WTC11 (cell line): Measurements from ENCODE around the gene RBBP7. TPM values are rescaled to one million over a fixed set of nuclear protein-coding genes. Genes with fewer than 3 reads are reported as not detected.

Source experiments
- ATAC-seq: fragments of 200-7000 bp; cut with Tn5 transposase; 2 replicates; pipeline ENCODE4 v1.10.0; 2021; ENCODE audit warnings: mild to moderate bottlenecking, moderate library complexity
- CTCF ChIA-PET: fragments of 300-600 bp; sonication (Branson Sonifier 250); formaldehyde crosslinking; loops from one replicate; lab custom pipeline; 2021; ENCODE audit warnings: antibody characterized with exemption; lab: Charles Lee
- POLR2A ChIA-PET: fragments of 350-600 bp; sonication (Branson Sonifier 250); formaldehyde crosslinking; loops from one replicate; lab custom pipeline; 2021; ENCODE audit warnings: antibody characterized with exemption; lab: Charles Lee
- DNase-seq: peaks from one replicate; pipeline ENCODE4 v3.0.0; 2021; ENCODE audit warnings: low spot score
- H3K27ac Mint-ChIP-seq: 2 replicates; pipeline ENCODE4 v1.8.0; 2021; ENCODE audit warnings: mixed read lengths
- H3K27me3 Mint-ChIP-seq: 2 replicates; pipeline ENCODE4 v1.8.0; 2021; ENCODE audit warnings: low read depth, mild to moderate bottlenecking, moderate library complexity, mixed read lengths
- H3K36me3 Mint-ChIP-seq: 2 replicates; pipeline ENCODE4 v1.8.0; 2021; ENCODE audit warnings: mixed read lengths
- H3K4me1 Mint-ChIP-seq: 2 replicates; pipeline ENCODE4 v1.8.0; 2022; ENCODE audit warnings: mixed read lengths
- H3K4me3 Mint-ChIP-seq: 2 replicates; pipeline ENCODE4 v1.8.0; 2021; ENCODE audit warnings: mild to moderate bottlenecking, moderate library complexity, mixed read lengths
- H3K9me3 Mint-ChIP-seq: 2 replicates; pipeline ENCODE4 v1.8.0; 2021; ENCODE audit warnings: mixed read lengths
- AFF4 ChIP-seq: sonication (generic); formaldehyde crosslinking; IDR thresholded peaks from 2 replicates; pipeline ENCODE4 v1.8.1; 2023; ENCODE audit warnings: mild to moderate bottlenecking, missing genetic modification reagents, borderline replicate concordance
- CBFB ChIP-seq: sonication (generic); formaldehyde crosslinking; IDR thresholded peaks from 2 replicates; pipeline ENCODE4 v1.8.1; 2022; ENCODE audit warnings: mild to moderate bottlenecking, low read depth, missing genetic modification reagents
- CDX4 ChIP-seq: fragments of 250-450 bp; sonication (Bioruptor Pico); IDR thresholded peaks from 2 replicates; pipeline ENCODE4 v1.9.0; 2021; ENCODE audit warnings: moderate library complexity, mild to moderate bottlenecking, inconsistent platforms, borderline replicate concordance
- CTCF ChIP-seq: fragments of 200-600 bp; IDR thresholded peaks from 2 replicates; pipeline ENCODE4 v1.8.0; 2022; ENCODE audit warnings: antibody characterized with exemption
- E2F1 ChIP-seq: sonication (generic); formaldehyde crosslinking; IDR thresholded peaks from 2 replicates; pipeline ENCODE4 v1.8.0; 2022; ENCODE audit warnings: mild to moderate bottlenecking, missing genetic modification reagents
- GABPB1 ChIP-seq: sonication (generic); formaldehyde crosslinking; IDR thresholded peaks from 2 replicates; pipeline ENCODE4 v1.8.1; 2023; ENCODE audit warnings: mild to moderate bottlenecking, missing genetic modification reagents
- MAX ChIP-seq: sonication (generic); formaldehyde crosslinking; IDR thresholded peaks from 2 replicates; pipeline ENCODE4 v1.8.0; 2022; ENCODE audit warnings: mild to moderate bottlenecking, missing genetic modification reagents
- ZNF121 ChIP-seq: sonication (generic); formaldehyde crosslinking; IDR thresholded peaks from 2 replicates; pipeline ENCODE4 v1.8.0; 2023; ENCODE audit warnings: missing genetic modification reagents
- ZNF263 ChIP-seq: sonication (generic); formaldehyde crosslinking; IDR thresholded peaks from 2 replicates; pipeline ENCODE4 v1.8.1; 2022; ENCODE audit warnings: low read depth, mild to moderate bottlenecking, moderate library complexity, missing genetic modification reagents
- total RNA-seq: library from RNA; stranded (reverse); gene quantifications from 3 replicates; pipeline ENCODE4 v1.2.3, GENCODE V29; 2021

RBBP7 gene
- total RNA-seq, 1 experiment from 2014 or later = 120 TPM

GRCh38 chrX:16892504-16893362 is 22.6 kb upstream of the RBBP7 start:
- Mint-ChIP-seq H3K9me3 (no peaks in the 10 kb centered on the region), H3K27ac (peak overlapping the region; percentile 46; the same call in 1 of the 2 replicates), H3K27me3 (no peaks in the 10 kb centered on the region), H3K4me1 (peaks cover 3% of the 10 kb centered on the region), H3K4me3 (no peak overlapping the region), H3K36me3 (no peaks in the 10 kb centered on the region)
- TF ChIP-seq AFF4 = no peak
- TF ChIP-seq CTCF = peak; percentile 62
- ATAC-seq (peak; percentile 98), DNase-seq (peak; percentile 73)
- ChIA-PET POLR2A (no interaction called here), CTCF (interaction anchor here (0.5 to 1.8 kb wide), 20 partner anchors 8 to 229 kb away, joined by 3 to 33 read pairs (median 3); partner anchors contain the start of gene REPS2)

- H3K4me1 Mint-ChIP-seq = 0 out of 2 replicates have a peak, but pooled peaks cover 3% of the 10 kb centered on the region
- TF ChIP-seq MAX (CRISPR knock-in tag) = no peak
- no peak for TF ChIP-seq ZNF121
- TF ChIP-seq ZNF263 = no peak
- H3K27me3 Mint-ChIP-seq = no peaks in the 10 kb centered on the region
- POLR2A ChIA-PET = no interaction called here
- H3K27ac Mint-ChIP-seq = no peak overlapping the region
- no peaks in the 10 kb centered on the region for H3K36me3 Mint-ChIP-seq
- CTCF ChIA-PET = interaction anchor here (1.1 kb wide), 1 partner anchor 161 kb away, joined by 7 read pairs; no protein-coding TSS in a partner anchor
- no peaks in the 10 kb centered on the region for H3K9me3 Mint-ChIP-seq
- DNase-seq = no peak
- ATAC-seq = no peak
- H3K4me3 Mint-ChIP-seq = no peak overlapping the region
Measured at GRCh38 chrX:16885628-16886027, 15.5 kb upstream of the RBBP7 start.

- DNase-seq = no peak
- Mint-ChIP-seq H3K27me3 (no peaks in the 10 kb centered on the region), H3K4me1 (0 out of 2 replicates have a peak, but pooled peaks cover 3% of the 10 kb centered on the region), H3K9me3 (no peaks in the 10 kb centered on the region), H3K27ac (no peak overlapping the region), H3K4me3 (peak overlapping the region; percentile 81), H3K36me3 (no peaks in the 10 kb centered on the region)
- ChIA-PET CTCF (interaction anchor here (0.6 to 4.3 kb wide), 22 partner anchors 9 to 200 kb away, joined by 3 to 71 read pairs (median 4); partner anchors contain the start of genes RBBP7 and REPS2), POLR2A (no interaction called here)
- ATAC-seq = no peak
- TF ChIP-seq CDX4 (CRISPR knock-in tag) = no peak
- no peak for TF ChIP-seq GABPB1 (CRISPR knock-in tag)
- TF ChIP-seq E2F1 (CRISPR knock-in tag) = no peak
- TF ChIP-seq CBFB (CRISPR knock-in tag) = no peak
Measured at GRCh38 chrX:16883487-16883804, 13.3 kb upstream of the RBBP7 start.
